HG03575 (cell line): ENCODE results near the gene TBC1D9B.

Source experiments
- ATAC-seq: cut with Tn5 transposase; IDR thresholded peaks from one replicate; pipeline ENCODE4 v1.9.1; 2021; ENCODE audit not compliant: unreplicated experiment, insufficient number of reproducible peaks, low FRiP score; ENCODE audit errors: extremely low read depth

Gene TBC1D9B

GRCh38 chr5:179907556-179908324 lies at the start of gene TBC1D9B:
TSS of gene TBC1D9B (minus strand) at chr5:179907897. CDS start at chr5:179907821, 76 bp downstream.
- no peak for ATAC-seq

GRCh38 chr5:179955630-179956029 lies 47.9 kb upstream of the TBC1D9B start:
- no peak for ATAC-seq

GRCh38 chr5:179955062-179955461 lies 47.4 kb upstream of the TBC1D9B start:
- ATAC-seq = no peak

DNA sequence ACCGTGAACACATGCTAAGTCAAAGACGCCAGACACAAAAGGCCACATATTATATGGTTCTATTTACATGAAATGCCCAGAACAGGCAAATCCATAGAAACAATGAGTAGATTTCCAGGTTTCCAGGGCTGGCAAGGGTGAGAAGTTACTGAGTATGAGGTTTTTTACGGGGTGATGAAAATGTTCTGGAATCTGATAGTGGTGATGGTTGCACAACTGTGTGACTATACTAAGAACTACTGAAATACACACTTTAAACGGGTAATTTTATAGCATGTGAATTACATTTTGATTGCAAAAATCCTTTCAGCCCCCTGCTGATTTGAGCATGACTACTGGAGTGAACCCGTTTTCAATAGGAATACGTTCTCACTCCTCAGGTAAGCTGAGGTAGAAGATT lies 46.7 kb upstream of the TBC1D9B start:
- no peak for ATAC-seq

DNA sequence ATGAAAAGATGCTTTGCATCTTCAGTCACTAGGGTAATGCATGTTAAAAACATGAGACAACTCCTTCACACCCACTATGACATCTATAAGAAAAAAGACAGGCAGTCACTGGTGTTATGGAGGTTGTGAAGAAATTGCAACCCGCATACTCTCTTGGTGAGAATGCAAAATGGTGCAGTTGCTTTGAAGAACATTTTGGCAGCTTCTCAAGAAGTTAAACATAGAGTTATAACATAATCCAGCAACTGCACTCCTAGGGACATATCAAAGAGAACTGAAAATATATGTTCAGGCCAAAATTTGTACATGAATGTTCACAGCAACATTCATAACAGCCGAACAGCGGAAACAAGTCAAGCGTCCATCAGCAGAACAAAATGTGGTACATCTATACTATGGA lies 46.3 kb upstream of the TBC1D9B start:
- no peak for ATAC-seq

GRCh38 chr5:179936976-179937681 lies 29.4 kb upstream of the TBC1D9B start:
- no peak for ATAC-seq

GRCh38 chr5:179930788-179931473 lies 23.2 kb upstream of the TBC1D9B start:
- ATAC-seq = no peak

DNA sequence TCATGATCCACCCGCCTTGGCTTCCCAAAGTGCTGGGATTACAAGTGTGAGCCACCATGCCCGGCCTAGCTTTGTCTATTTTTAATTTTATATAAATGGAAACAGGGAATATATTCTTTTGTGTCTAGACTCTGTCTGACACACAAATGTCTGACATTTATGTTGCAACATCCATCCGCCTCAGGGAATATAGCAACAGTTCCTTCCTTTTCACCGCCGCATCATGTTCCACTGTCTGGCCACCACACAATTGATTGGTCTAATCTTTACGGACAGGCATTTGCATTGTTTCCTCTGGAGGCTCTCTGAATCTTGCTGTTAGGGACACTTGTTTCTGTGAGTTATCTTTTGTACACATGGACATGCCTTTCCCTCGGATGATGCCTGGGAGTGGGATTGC lies 20.1 kb upstream of the TBC1D9B start:
- ATAC-seq = no peak

DNA sequence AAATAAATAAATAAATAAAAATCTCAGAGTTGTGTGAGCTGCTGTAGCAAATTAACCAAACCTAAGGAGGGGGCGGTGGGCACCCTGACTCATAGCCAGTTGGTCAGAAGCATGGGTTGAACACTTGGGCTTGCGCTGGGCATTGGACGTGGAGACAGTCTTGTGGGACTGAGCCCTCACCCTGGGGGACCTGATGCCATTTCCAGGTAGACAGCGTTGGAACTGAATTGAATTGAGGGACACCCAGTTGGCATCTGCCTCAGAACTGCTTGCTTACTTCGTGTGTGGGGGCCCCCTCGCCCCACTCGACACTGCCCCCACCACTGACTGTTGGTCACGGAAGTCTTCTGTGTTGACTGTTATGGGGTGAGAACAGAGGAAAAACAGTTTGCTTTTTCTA lies 19.0 kb upstream of the TBC1D9B start:
- no peak for ATAC-seq

DNA sequence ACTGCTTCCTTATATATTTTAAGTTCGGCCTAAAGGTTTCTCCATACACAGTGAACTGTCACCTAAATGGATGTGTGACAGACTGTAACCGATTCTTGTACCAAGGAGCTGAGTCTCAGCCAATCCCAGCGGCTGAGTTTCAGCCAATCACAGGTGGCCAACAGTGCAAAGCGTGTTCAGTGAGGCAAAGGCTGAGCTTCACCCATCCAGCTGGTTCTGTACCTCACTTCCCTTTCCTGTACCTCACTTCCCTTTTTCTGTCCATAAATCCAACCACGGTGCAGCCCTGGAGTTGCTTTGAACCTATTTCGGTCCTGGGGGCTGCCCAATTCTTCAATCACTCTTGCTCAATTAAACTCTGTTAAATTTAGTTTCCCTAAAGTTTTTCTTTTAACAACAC lies 15.7 kb upstream of the TBC1D9B start:
- ATAC-seq = no peak

GRCh38 chr5:179920175-179920574 lies 12.5 kb upstream of the TBC1D9B start:
- no peak for ATAC-seq

- ATAC-seq = no peak
These were observed 11.9 kb upstream of the TBC1D9B start for GRCh38 chr5:179919487-179920060.

DNA sequence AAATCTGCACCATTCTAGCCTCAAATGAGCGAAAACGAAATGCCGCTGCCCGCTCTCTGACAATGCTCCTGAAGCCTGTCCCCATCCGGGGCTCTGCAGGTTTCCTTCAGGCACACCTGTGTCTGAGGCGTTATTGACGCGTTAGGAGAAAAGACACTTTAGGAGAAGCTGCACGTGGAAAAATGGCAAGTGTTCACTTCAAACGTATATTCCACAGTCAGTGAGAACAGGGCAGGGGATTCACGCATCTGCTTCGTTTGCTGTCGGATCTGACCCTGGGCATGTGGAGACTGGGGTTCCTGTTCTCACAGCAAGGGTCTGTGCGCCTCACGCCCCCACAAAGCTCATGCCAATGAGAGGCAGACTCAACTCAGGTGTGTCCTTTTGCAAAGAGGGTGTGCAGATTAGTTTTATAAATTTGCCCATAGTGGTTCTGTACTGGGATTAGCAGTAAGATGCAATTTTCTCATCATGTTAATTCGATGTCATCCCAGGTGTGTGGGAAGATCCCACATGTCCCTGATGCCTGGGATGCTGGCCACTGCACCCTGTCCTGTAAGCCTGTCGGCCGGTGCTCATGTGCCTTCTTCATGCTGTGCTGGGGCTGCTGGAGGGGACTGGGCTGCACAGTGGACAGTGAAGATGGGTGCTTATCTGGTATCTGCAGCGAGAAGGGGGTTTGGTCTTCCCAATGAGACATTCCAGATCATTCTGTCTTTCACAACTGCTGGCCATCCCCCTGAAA lies 11.2 kb upstream of the TBC1D9B start:
- ATAC-seq = no peak

GRCh38 chr5:179916523-179916922 lies 8.8 kb upstream of the TBC1D9B start:
- ATAC-seq = no peak

DNA sequence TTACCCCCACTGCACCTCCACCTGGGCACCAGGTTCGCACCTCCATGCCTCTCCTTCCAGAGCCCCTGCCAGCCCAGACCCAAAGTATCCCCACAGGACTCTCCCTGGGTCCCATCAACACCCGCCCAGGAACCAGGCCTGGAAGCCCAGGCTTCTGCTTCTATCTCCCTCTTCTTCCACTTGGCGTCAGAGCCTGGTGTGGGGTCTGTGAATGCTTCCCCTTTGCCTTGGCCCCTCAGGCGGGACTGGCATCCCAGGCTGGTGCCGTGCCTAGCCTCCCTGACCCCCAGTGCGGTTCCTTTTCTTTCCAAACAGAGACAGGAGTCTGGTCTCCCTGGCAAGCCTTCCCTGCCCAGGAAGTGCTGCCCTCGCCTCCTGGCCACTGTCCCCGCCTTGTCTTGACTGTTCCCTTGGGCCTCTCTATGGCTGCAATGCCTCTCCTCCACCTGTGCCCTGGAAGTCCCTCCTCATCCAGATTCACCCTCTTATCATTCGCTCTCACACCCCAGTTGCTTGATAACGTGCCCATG lies 7.8 kb upstream of the TBC1D9B start:
- no peak for ATAC-seq

- ATAC-seq = no peak
These were observed 6.5 kb upstream of the TBC1D9B start for GRCh38 chr5:179914032-179914755.

GRCh38 chr5:179913461-179913860 lies 5.8 kb upstream of the TBC1D9B start:
- ATAC-seq = no peak

DNA sequence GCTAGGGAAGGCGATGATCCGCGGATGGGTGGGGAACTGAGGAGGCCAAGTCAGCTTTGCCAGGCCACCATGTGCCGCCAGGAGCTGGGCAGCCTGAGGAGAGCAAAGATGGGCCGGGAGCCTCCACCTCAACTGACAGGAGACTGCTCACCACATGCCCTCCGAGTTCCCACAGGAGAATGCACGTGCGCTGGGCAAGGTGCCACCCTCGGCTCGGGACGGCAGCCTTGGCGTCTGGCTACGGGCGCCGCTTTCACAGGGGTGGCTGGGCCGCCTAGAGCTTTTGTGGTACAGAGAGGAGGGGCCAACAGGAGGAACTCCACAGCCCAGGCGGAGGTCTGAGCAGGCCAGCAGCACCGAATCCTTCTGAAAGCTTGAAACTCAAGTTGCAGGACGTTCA lies 5.3 kb upstream of the TBC1D9B start:
- no peak for ATAC-seq
